MCF 10A (cell line): ENCODE results near the gene CHST10. TPM values are rescaled to one million over a fixed set of nuclear protein-coding genes. Genes with fewer than 3 reads are reported as not detected.

Experiments used
- BruUV-seq: library from RNA; stranded (reverse); fragments of 400-500 nt; replicated peaks from 2 replicates; lab custom pipeline; 2021; lab: Mats Ljungman, UMichigan
- CTCF ChIA-PET: fragments of 300-600 bp; sonication (Branson Sonifier 250); formaldehyde crosslinking; extraction: SDS; loops from one replicate; lab custom pipeline; 2021; ENCODE audit warnings: antibody characterized with exemption, inconsistent platforms; lab: Yijun Ruan, JAX
- POLR2A ChIA-PET: fragments of 300-600, 350-650 bp; sonication (Branson Sonifier 250); formaldehyde crosslinking; extraction: SDS; loops from one replicate; lab custom pipeline; 2020; ENCODE audit warnings: antibody characterized with exemption, inconsistent platforms; lab: Yijun Ruan, JAX
- DNase-seq: peaks from one replicate; pipeline ENCODE4 v3.0.0-alpha.2; 2018; ENCODE audit not compliant: unreplicated experiment
- H3K27ac Mint-ChIP-seq: one replicate; pipeline ENCODE4 v1.8.0; 2022; ENCODE audit warnings: mild to moderate bottlenecking, low read depth, mixed read lengths; ENCODE audit not compliant: unreplicated experiment
- H3K27me3 Mint-ChIP-seq: one replicate; pipeline ENCODE4 v1.8.0; 2022; ENCODE audit warnings: mixed read lengths; ENCODE audit not compliant: insufficient read depth, unreplicated experiment
- H3K36me3 Mint-ChIP-seq: one replicate; pipeline ENCODE4 v1.8.0; 2022; ENCODE audit warnings: mild to moderate bottlenecking, moderate library complexity, mixed read lengths; ENCODE audit not compliant: insufficient read depth, unreplicated experiment
- H3K4me1 Mint-ChIP-seq: one replicate; pipeline ENCODE4 v1.8.0; 2022; ENCODE audit warnings: mixed read lengths; ENCODE audit not compliant: insufficient read depth, unreplicated experiment
- H3K4me3 Mint-ChIP-seq: one replicate; pipeline ENCODE4 v1.8.0; 2022; ENCODE audit warnings: mild to moderate bottlenecking, moderate library complexity, mixed read lengths; ENCODE audit not compliant: unreplicated experiment
- H3K9me3 Mint-ChIP-seq: one replicate; pipeline ENCODE4 v1.8.0; 2022; ENCODE audit warnings: mixed read lengths; ENCODE audit not compliant: unreplicated experiment
- CTCF ChIP-seq: fragments of 200-600 bp; IDR thresholded peaks from one replicate; pipeline ENCODE4 v1.8.0; 2022; ENCODE audit warnings: antibody characterized with exemption, mild to moderate bottlenecking; ENCODE audit not compliant: unreplicated experiment
- intact Hi-C: fragments of 100-400 bp; cut with micrococcal nuclease; formaldehyde crosslinking; loops from 2 replicates; pipeline ENCODE4 v1.14.1; 2022
- total RNA-seq: library from RNA; stranded (reverse); gene quantifications from 2 replicates; pipeline ENCODE4 v1.2.3, GENCODE V29; 2022

CHST10 gene
- total RNA-seq, 1 experiment from 2014 or later, result 2.3 TPM

- intact Hi-C loops, result loop anchor here (10.0 kb wide), 1 partner anchor 135 kb away; the partner anchor contains the start of gene PDCL3
- H3K27ac Mint-ChIP-seq, result no peak overlapping the region
- H3K9me3 Mint-ChIP-seq, result peaks cover 11% of the 10 kb centered on the region
- no peak for DNase-seq
- no peaks in the 10 kb centered on the region for H3K36me3 Mint-ChIP-seq
- no TSS peak for BruUV-seq
- peaks cover 6% of the 10 kb centered on the region for H3K4me1 Mint-ChIP-seq
- H3K4me3 Mint-ChIP-seq, result no peak overlapping the region
- TF ChIP-seq CTCF, result no peak
- CTCF ChIA-PET, result no interaction called here
- POLR2A ChIA-PET, result no interaction called here
- H3K27me3 Mint-ChIP-seq, result peaks cover 66% of the 10 kb centered on the region
Measured at GRCh38 chr2:100429726-100430125, 12.3 kb upstream of the CHST10 start.

GRCh38 chr2:100427627-100428258, 10.3 kb upstream of the CHST10 start:
- H3K27me3 Mint-ChIP-seq, result peaks cover 62% of the 10 kb centered on the region
- H3K36me3 Mint-ChIP-seq, result no peaks in the 10 kb centered on the region

GRCh38 chr2:100427111-100427510, 9.6 kb upstream of the CHST10 start:
- CTCF ChIA-PET, result interaction anchor here (0.8 to 0.9 kb wide), 2 partner anchors 13 to 135 kb away, joined by 3 read pairs; no protein-coding TSS in a partner anchor
- intact Hi-C loops, result loop anchor here (10.0 kb wide), 1 partner anchor 138 kb away; the partner anchor contains the start of gene PDCL3
- peaks cover 62% of the 10 kb centered on the region for H3K27me3 Mint-ChIP-seq

More at GRCh38 chr2:100427627-100428258, 10.3 kb upstream of the CHST10 start:
- CTCF ChIA-PET, result interaction anchor here (0.8 to 0.9 kb wide), 2 partner anchors 12 to 134 kb away, joined by 3 read pairs; no protein-coding TSS in a partner anchor
- Mint-ChIP-seq H3K9me3 (peaks cover 11% of the 10 kb centered on the region), H3K4me3 (no peak overlapping the region), H3K4me1 (peaks cover 6% of the 10 kb centered on the region), H3K27ac (no peak overlapping the region)
- TF ChIP-seq CTCF, result peak; percentile 48
- intact Hi-C loops, result loop anchor here (10.0 kb wide), 1 partner anchor 137 kb away; the partner anchor contains the start of gene PDCL3
- DNase-seq, result peak; percentile 69
- no TSS peak for BruUV-seq
- POLR2A ChIA-PET, result no interaction called here

More at GRCh38 chr2:100427111-100427510, 9.6 kb upstream of the CHST10 start:
- Mint-ChIP-seq H3K4me1 (peaks cover 6% of the 10 kb centered on the region), H3K27ac (no peak overlapping the region), H3K9me3 (peaks cover 11% of the 10 kb centered on the region), H3K36me3 (no peaks in the 10 kb centered on the region), H3K4me3 (no peak overlapping the region)
- POLR2A ChIA-PET, result no interaction called here
- TF ChIP-seq CTCF, result no peak
- no TSS peak for BruUV-seq
- DNase-seq, result no peak
